Activated CD4-positive, CD25-positive, alpha-beta regulatory T cell treated with anti-CD3 and anti-CD28 coated beads, Interleukin-2, amount 50 U/mL, for 72 hours (primary cell): ENCODE measurements around the gene NRXN2.

Experiments used
- DNase-seq: peaks from one replicate; pipeline ENCODE4 v3.0.0; 2021

Gene NRXN2

DNA sequence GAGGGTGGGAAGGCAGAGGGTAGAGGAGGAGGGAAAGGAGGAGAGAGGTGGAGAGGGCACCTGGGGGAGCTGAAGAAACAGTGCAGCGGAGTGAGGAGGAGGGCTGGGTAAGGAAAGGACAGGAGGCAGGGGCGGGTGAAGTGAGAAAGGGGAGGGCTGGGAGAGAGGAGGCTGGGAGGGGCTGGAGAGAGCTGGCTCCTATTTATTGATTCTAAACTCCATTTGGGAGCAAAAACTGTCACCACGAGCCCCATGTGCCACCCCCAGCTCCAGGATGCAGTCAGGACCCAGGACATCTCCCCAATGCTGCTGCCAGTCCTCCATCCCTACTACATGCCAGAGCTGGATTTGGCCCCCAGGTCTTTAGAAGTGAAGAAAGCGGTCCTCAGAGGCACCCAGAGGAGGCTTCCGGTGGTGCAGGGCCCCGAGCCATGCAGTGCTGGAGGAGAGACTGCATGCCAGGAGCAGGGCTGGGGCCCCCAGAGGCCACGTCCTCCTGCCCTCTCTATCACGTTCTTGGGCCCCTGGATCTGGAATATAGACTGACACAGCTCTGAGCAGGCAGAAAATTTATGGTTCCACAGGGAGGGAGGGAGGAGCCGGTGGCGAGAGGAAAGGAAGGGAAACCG is 78.2 kb downstream of the NRXN2 start:
- no peak for DNase-seq

DNA sequence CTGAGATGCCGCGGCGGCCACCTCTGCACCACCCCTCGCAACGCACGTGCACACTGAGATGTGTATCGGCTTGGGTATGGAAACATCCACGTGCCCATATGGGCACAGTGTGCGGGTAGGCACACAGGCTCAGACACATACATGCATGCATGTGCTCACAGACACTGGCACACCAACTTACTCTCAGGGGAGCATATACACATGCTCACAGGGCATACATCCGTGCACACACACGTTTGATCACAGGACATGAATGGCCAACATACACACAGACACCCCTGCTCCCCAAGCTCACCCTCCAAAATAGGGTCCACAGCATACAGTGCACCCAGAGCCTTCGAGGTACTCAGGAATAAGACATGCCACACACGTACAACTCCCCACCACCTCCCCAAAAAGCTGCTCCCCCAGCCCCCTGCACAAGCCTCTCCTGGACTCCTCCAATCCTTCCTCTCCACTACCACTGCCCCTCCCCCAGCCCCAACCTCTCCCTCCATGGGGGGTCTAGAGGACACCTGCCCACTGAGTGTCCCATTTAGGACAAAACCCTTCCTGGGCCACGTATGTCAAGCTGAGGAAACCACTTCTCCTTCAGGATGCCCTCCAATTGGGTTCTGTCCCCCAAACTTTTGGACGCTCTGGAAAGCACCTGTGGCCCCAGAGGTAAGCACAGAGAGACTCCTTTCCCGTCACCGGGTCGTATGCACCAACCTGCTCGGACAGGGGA is 78.9 kb downstream of the NRXN2 start:
- DNase-seq, result no peak

DNA sequence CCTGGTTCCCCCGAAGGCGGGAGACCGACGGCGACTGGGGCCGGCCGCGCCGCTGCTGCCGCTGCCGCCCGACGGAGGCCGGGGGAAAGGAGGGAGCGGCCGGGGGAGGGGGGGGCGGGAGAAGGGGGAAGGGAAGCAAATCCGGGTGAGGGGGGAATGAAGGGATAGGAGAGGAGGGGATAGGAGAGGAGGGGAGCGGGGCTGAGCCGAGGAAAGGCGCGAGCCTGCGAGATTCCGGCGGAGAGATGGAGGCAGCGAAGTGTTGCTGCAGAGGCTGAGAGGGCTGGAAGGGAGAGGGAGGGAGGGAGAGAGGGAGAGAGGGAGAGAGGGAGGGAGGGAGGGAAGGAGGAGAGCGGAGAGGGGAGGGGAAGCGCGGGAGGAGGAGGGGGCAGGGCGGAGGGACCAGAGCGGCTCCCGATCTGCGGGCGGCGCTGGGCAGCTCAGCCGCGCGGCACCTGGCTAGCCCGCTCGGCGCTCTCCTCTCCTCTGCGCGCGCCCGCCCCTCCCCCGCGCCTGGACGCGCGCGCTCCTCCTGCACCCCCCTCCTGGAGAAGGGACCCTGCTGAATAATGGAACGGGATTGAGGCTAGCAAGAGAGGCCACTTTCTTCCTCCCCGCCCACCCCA is 79.6 kb downstream of the NRXN2 start:
- no peak for DNase-seq

DNA sequence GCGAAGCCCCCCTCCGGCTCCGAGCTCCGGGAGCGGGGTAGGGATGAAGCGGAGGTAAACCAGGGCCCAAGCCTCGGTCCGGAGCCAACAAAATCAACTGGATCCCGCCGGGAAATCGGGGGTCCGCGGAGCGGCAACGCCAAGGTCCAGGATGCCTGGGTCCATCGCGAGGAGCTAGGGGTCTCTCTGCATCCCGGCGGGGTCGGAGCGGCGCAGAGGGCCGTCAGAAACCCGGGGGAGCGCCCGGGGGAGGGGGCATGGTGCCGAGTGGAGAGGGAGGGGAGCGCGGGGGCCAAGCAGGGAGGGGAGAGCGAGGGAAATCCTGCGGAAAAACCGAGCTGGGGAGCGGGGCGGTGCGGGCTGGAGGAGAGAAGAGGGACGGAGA is 80.1 kb downstream of the NRXN2 start:
- DNase-seq, result no peak

DNA sequence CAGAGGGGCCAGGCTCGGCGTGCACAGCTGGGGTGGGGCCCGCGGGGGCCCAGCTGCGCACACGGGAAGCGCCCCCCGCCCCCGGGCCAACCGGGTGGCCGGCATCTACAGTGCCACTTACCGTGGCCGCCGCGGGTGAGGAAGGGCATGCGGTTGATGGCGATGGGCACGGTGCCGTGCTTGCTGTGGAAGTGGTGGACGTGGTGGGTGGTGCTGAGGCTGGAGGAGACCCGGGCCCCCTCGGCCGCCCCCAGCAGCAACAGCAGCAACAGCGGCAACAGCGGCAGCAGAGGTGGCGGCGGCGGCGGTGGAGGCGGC is 80.6 kb downstream of the NRXN2 start:
- DNase-seq, result no peak

DNA sequence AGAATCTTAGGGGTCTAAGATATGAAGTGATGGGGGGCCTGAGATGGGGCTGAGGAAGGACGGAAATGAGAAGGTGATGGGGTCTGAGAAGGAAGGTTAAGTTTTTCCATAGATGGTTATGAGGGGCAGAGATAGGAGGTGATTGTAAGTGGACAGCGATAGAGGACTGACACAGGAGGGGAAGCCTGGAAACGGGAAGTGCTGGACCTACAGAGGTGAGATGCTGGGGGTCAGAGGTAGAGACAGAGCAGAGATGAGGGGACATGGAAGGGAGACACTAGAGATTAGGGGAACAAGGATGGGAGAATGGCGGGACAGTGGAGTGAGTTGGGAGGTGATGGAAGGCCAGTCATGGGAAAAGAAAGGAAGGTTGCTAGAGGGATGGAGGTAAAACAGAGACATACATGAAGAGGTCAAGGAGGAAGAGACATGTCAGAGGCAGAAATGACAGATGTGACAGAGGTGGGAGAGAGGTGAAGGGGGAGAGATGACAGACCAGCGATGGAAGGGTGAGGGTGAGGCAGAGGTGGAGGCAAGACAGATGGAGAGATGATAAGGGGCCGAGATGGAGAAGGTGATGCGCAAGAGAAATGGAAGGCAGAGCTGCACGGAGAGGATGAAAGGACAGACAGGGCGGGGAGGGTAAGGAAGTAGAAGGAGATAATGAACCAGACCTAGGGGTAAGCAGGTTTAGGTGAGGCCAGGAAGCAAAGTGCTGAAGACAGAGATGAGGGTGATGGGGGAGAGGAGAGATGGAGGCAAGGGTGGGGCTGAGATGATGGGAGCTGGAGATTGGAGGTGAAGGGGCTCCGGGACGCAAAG is 81.2 kb downstream of the NRXN2 start:
- DNase-seq, result no peak

DNA sequence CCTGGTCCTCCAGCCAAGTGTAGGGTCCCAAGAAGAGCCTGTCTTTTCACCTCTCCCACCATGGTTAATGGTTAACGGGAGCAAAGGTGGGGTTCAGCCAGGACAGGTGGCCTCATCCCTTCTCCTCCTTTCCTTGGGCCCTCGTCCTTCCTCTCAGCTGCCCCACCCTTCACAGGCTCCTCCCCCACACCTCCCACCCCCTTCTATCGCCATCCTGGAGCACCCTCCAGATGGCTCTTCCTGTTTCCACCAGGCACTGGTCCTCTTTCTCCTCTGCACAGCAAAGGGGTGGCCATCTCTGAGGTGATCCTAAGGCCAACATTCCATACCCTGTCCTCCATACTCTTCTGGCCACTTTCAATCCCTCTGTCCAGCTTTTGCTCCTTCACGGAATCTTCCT is 83.1 kb downstream of the NRXN2 start:
- DNase-seq, result no peak

DNA sequence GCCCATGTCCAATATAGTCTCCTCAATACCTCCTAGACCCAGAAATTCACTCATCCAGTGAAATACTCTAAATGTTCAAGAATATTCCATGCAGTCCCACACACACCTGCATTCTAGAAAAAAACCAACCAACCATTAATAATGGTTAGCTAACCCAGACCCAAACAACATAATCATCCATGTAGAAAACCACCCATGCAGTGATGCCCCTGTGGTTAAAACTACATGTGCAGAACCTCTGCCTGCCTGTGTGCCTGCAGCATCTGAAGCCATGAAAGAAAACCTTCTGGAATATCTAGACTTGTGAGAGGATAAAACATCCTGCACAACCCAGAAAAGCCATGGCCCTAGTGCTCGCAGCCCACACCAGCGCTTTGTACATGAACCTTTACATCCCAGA is 84.2 kb downstream of the NRXN2 start:
- DNase-seq, result no peak

DNA sequence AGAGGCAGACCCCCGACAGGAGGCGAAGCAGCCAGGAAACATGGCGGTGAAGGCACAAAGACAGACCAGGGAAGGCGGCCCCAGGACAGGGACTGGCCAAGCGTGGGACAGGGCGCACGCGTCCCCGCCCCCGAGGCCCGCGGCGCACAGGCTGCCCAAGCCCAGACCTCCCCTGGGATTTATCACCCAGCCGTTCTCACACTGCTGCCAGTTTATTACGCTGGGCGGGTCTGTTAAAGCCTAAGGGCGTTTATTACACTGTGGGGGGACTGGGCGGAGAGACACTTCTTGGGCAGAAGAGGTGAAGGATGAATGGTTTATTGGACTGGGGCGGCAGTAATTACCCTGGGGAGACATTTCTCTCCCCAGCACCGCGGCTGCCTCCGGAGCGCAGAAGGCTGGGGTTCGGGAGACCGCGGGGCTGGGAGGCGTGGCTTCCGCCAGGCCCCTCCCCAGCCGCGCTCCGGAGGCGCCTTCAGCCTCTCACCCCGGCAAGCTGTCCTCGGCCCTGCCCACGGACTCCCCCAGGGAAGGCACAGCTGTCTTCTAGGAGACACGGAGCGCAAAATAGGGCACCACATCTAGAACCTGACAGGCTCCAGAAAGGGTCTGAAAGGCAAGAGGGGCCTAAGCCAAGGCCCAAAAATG is 84.9 kb downstream of the NRXN2 start:
- no peak for DNase-seq

DNA sequence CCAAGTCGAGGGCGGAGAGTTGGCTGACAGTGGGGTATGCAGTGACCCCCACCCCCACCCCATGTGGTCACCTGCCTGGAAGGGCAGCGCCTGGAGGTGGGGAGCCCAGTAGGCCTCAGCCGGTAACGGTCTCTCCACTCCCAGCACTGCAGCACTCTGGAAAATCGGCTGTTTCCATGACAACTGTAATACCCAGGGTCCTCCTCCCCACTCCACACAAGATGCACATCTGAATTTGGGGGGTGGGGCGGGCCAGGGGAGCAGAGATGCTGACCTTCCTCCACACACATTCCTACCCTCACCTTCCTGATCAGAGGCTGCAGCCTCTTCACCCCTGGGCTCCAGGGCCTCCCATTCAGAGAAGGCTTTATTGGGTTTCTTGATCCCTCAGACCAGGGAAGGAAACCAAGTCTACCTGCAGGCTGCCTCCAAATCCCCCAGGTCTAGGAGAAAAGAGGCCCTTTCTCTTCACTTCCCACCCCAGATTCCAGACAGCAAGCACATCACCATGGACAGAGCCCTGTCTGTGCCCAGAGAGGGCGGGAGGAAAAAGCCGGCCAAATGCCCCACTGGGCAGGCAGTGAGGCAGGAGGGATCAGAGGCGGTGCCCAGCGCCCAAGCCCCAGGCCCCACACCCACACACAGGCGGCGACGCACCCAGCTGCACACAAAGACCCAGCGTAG is 85.5 kb downstream of the NRXN2 start:
- DNase-seq, result no peak

DNA sequence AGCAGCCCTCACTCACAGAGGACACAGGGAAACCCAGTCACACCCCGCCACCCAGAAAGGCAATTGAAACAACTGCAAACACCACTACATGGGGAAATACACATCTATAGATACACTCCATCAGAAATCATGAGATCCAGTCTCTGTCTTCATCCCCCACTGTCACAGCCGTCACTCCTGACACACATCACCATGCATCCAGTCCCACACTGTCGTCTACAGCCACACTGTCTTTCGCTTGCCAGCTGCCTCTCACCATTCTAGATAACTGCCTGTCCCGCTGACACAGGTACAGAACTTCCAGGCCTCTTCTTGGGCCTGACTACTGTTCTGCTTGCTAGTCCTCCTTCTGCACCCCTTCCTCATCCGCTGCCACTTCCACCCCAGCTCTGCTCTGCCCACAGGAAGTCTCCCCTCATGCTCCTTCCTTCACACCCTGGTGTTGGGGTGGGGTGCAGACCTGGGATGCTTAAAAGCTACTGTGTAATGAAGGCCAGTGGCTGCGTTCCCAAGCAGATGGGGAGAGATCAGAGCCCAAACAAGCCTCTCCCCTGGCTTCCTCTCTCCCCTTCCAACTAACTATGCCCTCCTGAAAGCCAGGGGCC is 89.3 kb downstream of the NRXN2 start:
- DNase-seq, result no peak

DNA sequence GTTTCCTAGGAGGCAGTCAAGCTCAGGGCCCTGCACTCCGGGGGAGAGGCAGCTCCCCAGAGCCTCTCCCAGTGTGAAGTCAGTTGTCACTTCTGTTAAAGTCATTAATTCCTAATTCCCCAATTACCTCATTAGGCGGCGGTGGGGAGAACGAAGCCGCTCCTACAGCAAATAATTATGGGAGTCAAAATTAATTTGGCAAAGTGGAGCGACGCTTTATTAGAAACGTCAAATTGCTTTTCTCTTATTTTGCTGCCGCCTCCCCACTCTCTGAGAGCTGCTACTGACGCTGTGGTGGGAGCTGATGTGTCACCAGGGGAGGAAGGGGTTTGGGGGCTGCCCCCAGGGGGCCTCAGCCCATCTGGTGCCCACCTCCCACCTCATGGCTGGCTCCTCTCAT is 90.3 kb downstream of the NRXN2 start:
- DNase-seq, result no peak

DNA sequence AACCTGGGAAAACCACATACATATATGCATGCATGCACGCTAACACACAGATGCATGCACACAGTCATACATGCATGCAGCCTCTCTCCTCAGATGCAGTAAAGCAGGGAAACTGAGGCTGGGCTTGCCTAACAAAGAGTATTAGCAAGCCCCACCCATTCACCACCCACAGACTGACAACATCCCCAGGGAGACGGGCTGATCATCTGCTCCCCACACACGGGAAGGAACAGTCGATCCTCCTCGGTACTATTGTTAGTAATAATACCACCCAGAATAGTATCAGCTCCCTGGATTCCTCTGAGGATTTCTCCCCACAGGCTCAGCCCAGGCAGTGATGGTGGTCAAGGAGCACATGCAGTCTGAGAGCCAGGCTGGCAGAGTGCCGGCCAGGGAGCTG is 90.8 kb downstream of the NRXN2 start:
- DNase-seq, result no peak

DNA sequence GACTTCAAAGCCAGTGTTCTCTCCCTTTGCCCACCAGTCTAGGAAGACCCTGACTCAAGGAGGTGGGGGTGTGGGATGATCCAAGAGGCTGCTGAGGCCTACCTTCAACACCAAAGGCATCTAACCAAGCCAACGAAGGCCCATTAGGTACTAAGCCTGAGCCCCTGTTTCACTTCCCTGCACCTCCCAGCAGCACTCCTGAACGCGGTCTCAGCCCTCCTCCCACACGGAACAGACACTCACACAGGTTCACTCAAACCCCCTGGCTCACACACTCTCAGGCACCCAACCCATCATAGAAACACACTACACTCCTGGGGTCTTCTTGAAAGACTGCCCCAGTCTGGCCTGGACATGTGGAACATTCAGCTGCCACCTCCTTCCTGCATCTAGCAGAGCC is 91.3 kb downstream of the NRXN2 start:
- no peak for DNase-seq

DNA sequence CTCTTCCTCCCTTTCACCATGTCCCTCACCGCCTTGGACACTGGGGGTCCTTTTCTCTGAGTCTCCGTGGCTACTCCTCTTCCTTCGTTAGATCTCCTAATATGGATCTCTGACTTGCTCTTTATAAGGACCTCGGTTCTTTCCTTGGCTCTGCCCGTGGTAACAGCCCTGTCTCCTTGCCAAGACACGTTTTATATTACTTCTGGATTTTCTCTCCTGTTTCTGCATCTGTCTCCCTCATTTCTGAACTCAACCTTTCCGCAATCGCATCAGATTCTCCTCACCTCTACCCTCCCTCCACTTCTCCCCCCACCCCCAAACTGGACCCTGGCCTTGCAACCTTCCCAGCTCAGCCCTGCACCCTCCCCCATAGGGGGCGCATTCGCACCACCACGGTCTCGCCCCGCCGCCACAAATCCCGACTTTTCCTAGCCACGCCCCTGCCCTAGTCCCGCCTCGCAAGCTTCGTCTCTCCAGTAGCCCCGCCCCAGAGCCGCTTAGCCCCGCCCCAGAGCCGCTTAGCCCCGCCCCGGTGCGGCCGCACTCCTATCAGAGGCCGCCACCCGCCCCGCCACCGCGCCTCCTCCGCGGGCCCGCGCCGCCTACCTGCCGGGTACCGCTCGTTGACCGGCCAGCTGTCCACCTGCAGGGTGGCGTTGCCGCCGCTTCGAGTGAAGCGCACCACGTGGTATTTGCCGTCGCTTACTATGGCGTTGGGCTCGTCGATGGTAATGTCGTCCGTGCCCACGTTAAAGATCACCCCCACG is 93.0 kb downstream of the NRXN2 start:
- no peak for DNase-seq

DNA sequence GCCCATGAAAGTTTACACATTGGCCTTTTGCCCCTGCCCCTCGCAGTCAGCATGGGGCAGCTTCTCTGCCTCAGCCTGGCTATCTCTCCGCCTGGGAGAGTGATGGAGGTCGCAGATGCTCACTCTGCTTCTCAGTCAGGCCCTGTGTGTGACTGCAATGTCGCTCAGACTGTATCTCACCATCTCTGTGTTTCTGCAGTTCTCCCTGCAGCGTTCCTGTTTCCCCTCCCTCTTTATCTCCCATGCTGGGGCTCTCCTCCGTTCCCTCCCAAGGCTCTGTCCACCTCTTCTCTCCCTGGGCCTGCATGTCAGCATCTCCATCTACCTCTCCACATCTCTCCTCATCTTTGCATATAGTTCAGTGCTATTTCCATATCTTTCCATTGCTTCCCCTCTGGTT is 93.9 kb downstream of the NRXN2 start:
- no peak for DNase-seq

DNA sequence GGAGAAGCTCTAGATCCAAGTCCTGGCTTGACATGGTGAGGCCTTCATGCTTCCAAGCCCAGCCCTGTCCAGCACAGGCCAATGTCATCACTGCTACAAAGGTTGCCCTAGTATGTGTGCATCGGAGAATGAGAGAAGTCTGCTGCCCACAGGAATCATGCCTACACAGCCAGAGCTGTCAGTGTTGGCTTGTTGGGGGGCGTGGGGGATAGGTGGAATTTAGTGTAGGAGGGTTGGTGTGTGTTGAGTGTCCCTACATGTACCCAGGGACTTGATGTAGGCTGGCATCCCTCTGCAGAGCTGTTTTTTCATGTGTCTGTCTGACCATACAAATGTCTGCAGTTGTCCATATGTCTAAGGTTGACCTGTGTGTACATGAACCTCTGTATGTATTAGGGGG is 94.4 kb downstream of the NRXN2 start:
- no peak for DNase-seq

DNA sequence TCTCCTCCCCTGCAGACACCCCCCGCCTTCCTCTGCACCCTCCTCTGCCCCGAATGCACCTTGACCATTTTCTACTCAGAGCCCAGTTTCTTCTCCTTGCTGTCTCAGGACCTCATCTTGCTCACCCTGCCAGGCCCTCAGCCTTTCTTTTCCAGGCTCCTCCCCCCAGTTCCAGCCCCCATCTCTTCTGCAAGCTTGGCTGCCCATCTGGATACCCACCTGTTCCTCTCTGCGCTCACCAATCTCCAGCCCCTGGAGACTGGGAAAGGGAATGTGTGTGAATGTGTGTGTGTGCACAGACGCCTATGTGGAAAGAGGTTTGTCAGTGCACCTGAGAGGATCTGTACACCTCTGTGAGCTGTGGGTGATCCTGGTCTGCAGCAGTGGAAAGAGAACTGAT is 95.6 kb downstream of the NRXN2 start:
- DNase-seq, result no peak

DNA sequence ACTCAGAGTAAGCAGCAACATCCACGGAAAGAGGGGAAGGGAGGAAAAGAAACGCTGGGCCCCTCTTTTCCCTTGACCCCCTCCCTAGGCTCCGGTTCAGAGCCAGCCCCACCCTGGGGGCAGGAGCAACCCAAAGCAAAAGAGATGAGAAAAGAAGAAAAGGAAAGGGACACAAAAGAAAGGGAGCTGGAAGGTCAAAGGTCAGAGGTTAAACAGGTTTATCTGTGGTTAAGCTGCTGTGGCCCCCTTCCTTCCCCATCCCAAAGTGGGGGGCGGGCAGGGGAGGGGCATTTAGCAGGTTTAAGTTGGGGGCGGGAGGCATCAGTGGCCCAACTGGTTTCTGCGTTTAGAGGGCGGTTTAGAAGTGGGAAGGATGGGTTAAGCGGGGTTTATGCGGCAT is 96.4 kb downstream of the NRXN2 start:
- no peak for DNase-seq

DNA sequence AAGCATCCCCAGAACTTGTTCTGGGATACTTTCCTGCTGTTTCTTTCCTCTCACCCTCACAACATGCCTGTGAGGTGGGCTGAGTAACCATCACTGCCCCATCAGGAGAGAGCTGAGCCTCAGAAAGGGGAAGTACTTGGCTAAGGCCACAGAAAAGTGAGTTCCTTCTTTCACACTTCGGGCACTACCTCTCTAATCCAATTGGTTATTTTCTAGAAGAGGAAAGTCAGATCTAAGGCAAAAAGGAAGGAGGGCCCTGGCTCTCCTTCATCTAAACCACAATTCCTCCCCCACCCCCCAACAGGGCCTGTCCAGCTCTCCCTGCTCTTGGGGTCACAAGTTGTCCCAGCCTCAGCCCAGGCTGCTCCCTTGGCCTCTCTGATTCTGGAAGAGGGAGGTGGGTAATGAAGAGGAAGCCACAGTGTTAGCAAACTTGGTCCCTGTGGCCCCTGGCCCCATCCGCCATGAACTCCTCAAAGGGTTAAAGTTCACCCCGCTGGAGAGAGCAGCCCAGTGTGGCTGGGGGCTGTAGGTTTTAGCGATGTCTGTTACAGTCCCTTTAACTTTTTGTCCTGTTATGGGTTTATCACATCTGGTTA is 98.0 kb downstream of the NRXN2 start:
- no peak for DNase-seq

DNA sequence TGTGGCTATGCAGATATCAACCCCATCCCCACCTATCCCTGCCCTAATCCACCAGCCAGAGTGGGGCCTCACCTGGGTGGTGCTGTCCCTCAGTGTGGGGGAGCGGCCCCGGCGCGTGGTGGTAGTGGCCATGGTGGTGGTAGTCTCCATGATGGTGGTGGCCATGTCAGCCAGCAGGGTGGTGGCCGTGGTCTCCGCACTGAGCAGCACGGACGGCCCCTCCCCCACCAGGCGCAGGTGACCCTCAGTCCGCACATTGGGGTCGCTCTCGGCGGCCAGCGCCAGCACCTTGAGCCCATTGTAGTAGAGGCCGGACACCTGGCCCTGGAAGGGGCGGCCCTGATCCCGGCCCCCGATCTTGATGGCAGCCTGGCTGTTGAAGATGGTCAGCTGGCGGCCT is 100.3 kb downstream of the NRXN2 start:
- no peak for DNase-seq
